ENCODE data around the gene RDH8. TPM values are rescaled to one million over a fixed set of nuclear protein-coding genes. Genes with fewer than 3 reads are reported as not detected.
A peak's percentile ranks its signal among the peaks of the same experiment; 100 is the strongest.

The RDH8 gene
- total and polyA plus RNA-seq, 2 of the 8 experiments (the other 6 are each of a cell fraction or from before 2014, with no cell fraction given) = 0.38 TPM; not detected in 1

GRCh38 chr19:9971166-9971897 lies 42.0 kb upstream of the RDH8 start:
- Histone ChIP-seq H3K18ac (ENCODE audit: extremely low read depth, low read length) (no peak overlapping the region), H3K9ac (replicated peaks in 1 of 4; ENCODE audit: extremely low read depth in 1 of 4, low read depth in 3 of 4, low read length in 3 of 4) (no peak overlapping the region), H2AK5ac (ENCODE audit: low read depth, low read length) (no peak overlapping the region), H3K23ac (ENCODE audit: insufficient read length) (no peak overlapping the region), H2BK12ac (ENCODE audit: low read depth, low read length) (no peak overlapping the region), H2BK20ac (ENCODE audit: low read length) (no peak overlapping the region), H2BK15ac (ENCODE audit: low read length) (no peak overlapping the region), H3K56ac (replicated peaks; ENCODE audit: insufficient read length, low read depth, low read length) (no peak overlapping the region), H2BK120ac (replicated peaks; ENCODE audit: low read depth, low read length) (no peak overlapping the region), H4K5ac (ENCODE audit: insufficient read length, low read depth, low read length) (no peak overlapping the region), H2AFZ (ENCODE audit: low read length) (no peak overlapping the region), H4K8ac (ENCODE audit: extremely low read depth, insufficient read depth, low read length) (no peak overlapping the region), H3K4me2 (ENCODE audit: insufficient read depth in 1 of 2, low read depth in 2 of 2, low read length in 2 of 2) (no peak overlapping the region), H3K4me3 (ENCODE audit: extremely low read depth in 1 of 4, insufficient read depth in 2 of 4, low read depth in 3 of 4, low read length in 4 of 4) (no peak overlapping the region), H3K4me1 (replicated peaks in 1 of 4; ENCODE audit: control insufficient read depth in 3 of 4, insufficient read depth in 4 of 4, low read length in 3 of 4) (peaks cover 0 to 6% (median 0%) of the 10 kb centered on the region in 4 experiments; a peak in 2 of 7 replicates), H3K14ac (ENCODE audit: insufficient read length) (no peak overlapping the region), H4K20me1 (replicated peaks in 1 of 2; ENCODE audit: control insufficient read depth in 1 of 2, insufficient read depth in 2 of 2, low read length in 2 of 2) (peaks cover 0 to 1% of the 10 kb centered on the region in 2 experiments), H3K27ac (ENCODE audit: low read depth, low read length) (no peak overlapping the region), H3K79me2 (ENCODE audit: control insufficient read depth in 1 of 2, insufficient read depth in 2 of 2, low read length in 2 of 2) (no peaks in the 10 kb centered on the region), H3K4ac (replicated peaks; ENCODE audit: insufficient read length, low read depth, low read length) (no peak overlapping the region), H3K79me1 (ENCODE audit: low read depth, low read length) (no peaks in the 10 kb centered on the region), H2BK5ac (ENCODE audit: low read depth, low read length) (no peak overlapping the region), H3K23me2 (ENCODE audit: low read depth, low read length) (peaks cover 14% of the 10 kb centered on the region; the same call in 1 of the 2 replicates), H3K9me3 (ENCODE audit: insufficient read depth in 2 of 2, low read depth in 1 of 2, low read length in 1 of 2) (no peaks in the 10 kb centered on the region), H3K27me3 (replicated peaks in 1 of 4; ENCODE audit: control insufficient read depth in 3 of 4, extremely low read depth in 1 of 4, insufficient read depth in 3 of 4, low read length in 3 of 4) (peaks cover 0 to 5% (median under 1%) of the 10 kb centered on the region in 4 experiments; a peak in 2 of 7 replicates), H4K91ac (replicated peaks; ENCODE audit: insufficient read length, low read length) (no peak overlapping the region), H3K36me3 (ENCODE audit: control insufficient read depth in 2 of 4, insufficient read depth in 4 of 4, low read length in 3 of 4) (no peaks in the 10 kb centered on the region)
- peak; percentile 71 for FAIRE-seq
- TF ChIP-seq SIRT6 (IDR thresholded peaks at IDR 0.05; ENCODE audit: low read length) (no peak), CHD1 (IDR thresholded peaks at IDR 0.05; ENCODE audit: low read depth, low read length) (no peak), ASH2L (IDR thresholded peaks at IDR 0.05; ENCODE audit: low read length) (no peak), KDM1A (IDR thresholded peaks at IDR 0.05; ENCODE audit: borderline replicate concordance, low read length) (no peak)
- CTCF ChIA-PET (ENCODE audit: partially characterized antibody) = interaction anchor here (1.0 to 1.2 kb wide), 2 partner anchors 29 to 39 kb away, joined by 3 to 5 read pairs; no protein-coding TSS in a partner anchor
- DNase-seq (ENCODE audit: low read depth in 1 of 2, low spot score in 2 of 2) = no peak
- 86% methylated on average over 15 of the region's 15 CpGs; no CpG with 5 or more reads in 1 of the 2 experiments for WGBS, 2 experiments (ENCODE audit: extremely low coverage in 1 of 2, insufficient coverage in 1 of 2, insufficient read length in 1 of 2, insufficient replicate concordance in 2 of 2, low coverage in 1 of 2, low lambda C conversion rate in 2 of 2, missing lambda C conversion rate in 1 of 2)
- POLR2A ChIA-PET (ENCODE audit: partially characterized antibody) = no interaction called here

All from H1 (cell line).